ENCODE data around the gene JADE1.

JADE1 gene

DNA sequence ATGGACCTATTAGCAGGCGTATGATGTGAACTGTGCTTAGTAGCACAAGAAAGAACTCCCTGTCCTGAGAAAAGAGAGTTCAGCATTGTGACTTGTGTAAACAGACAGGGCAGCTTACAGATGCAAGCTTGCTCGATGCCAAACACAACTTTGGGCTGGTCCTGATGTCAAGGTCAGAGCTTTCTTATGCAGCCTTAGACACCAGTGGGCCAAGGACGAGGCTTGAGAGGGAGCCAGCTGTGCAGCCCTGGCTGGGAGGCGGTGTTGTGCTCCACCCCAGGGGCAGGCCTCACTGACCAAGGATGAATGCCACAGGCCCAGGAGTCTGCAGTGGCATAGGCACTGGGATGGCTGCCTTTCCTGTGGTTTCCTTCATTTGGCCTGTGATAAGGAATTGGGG is 35.4 kb downstream of the JADE1 start:
- DNase-seq (ENCODE audit: low spot score), result peak; percentile 69

DNA sequence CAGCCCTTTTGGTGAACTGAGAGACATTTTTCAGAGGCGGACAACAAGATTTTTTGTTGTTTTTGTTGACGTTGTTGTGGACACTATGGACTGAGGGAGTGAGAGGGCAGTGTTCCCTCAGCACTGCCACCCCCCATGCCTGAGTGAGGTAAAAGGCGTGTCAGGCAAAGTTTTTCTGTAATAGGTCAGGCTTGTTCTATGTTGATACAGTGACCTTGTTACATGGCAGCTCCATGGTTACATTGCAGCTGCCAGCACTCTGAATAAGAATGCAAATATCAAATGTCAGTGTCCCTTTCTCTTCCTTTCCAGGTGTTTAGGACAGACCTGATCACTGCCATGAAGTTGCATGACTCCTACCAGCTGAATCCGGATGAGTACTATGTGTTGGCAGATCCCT is 36.6 kb downstream of the JADE1 start:
- DNase-seq (ENCODE audit: low spot score), result no peak

DNA sequence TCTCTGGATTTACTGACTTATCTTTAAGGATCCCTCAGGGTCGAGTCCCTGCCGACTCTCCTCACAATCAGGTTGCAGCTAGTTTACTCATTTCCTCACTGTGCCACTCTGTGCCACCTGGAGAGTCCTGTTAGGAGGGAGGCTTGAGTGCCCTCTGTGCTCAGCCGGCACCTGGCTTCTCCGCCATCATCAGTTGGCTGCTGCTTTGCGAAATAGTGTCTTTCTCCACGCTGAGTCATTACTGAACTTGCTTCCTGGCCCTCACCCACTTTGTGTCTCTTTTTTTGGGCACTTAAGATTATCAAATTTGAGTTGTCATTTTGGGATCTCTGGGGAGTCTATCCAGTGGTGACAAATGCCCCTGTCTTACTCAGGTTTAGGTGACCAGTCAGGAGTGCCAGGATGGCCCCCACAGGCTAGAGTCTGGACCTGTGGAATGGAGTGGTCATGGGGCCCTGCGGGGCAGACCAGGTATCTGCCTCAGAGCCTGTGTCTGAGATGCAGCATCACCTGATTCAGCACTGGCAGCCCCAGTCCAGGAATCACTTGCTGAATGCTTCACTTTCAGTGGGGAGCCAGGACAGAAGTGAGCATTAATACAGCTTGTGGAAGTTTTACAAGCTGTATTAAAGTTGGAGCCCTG is 37.7 kb downstream of the JADE1 start:
- DNase-seq (ENCODE audit: low spot score), result no peak

DNA sequence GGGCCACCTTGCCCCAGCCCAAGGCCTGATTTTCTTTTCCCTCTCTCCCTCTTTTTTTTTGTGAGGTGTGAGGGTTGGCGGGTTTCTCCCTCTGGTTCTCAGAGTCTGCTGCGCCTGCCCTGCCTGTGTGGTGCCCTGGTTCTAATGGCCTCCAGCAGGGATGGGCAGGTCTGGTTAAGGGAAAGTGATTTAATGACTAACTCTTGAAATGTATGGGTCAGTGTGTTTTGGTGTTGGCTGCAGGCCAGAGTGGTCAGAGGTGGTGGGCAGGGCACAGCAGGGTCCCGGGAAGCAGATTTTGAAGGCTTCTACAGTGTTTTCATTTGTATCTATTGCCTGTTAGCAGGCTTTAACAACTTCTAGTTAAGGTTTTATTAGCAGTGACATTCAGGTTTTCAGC is 39.0 kb downstream of the JADE1 start:
- DNase-seq (ENCODE audit: low spot score), result no peak

DNA sequence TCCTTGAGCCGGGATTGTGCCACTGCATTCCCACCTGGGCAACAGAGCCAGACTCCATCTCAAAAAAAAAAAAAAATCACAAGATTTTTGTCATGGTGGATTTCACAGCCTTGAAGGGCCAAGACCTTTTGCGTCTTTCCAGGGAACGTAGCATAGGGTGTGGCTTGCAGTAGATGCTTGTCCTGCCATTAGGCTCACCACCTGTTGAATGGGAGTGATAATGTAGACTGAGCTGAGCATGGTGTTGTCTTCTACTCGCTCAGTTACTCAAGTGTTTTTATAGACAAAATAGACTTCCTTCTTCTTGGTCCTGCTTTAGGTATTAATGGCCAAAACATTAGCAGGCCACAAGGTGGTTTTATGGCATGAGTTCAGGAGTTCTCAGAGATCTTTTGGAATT is 40.8 kb downstream of the JADE1 start:
- no peak for DNase-seq (ENCODE audit: low spot score)

DNA sequence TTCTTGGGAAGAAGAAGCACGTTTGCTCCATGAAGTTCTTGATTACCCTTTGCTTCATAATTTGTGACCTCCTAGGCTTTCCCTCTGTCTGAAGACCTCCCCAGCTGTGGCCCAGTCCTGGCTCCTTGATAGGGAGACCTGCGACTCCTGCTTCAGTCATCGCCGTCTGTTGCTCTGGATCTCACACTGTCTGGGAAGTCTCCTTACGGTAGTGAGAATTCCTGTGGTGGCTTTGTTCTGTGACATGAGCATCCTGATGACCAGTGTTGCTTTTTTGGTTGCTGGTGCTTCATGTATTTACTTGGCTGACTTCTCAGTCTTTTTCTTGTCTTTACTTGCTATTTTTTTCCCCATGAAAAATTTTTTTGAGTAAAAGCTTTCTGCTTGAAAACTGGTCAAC is 44.2 kb downstream of the JADE1 start:
- DNase-seq (ENCODE audit: low spot score), result no peak

DNA sequence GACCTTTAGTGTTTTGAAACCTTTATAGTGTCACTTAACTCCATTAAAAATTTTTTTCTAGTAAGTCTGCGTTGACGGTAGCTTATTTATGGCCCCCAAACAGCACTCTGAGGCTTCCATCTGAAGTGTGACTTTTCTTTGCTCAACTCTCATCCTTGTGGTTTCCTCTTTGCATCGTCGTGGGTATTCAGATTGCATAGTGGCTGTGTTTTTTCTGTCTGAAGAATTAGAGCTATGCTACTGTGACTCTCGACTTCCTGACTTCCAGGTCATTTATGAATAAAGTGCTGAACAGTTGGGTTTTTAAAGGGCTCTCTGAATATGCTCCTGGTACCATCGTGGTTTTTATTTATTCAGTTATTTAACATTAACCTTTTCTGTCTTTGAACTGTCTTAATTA is 44.9 kb downstream of the JADE1 start:
- no peak for DNase-seq (ENCODE audit: low spot score)

DNA sequence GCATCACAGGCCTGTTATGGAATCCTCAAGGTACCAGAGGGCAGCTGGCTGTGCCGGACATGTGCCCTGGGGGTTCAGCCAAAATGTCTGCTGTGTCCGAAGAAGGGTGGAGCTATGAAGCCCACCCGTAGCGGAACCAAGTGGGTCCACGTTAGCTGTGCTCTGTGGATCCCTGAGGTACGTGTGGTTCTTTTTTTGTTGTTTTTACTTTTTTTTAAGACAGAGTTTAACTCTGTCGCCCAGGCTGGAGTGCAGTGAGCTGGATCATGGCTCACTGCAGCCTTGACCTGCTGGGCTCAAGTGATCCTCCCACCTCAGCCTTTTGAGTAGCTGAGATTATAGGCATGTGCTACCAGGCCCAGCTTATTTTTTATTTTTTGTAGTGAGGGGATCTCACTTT is 46.1 kb downstream of the JADE1 start:
- no peak for DNase-seq (ENCODE audit: low spot score)

DNA sequence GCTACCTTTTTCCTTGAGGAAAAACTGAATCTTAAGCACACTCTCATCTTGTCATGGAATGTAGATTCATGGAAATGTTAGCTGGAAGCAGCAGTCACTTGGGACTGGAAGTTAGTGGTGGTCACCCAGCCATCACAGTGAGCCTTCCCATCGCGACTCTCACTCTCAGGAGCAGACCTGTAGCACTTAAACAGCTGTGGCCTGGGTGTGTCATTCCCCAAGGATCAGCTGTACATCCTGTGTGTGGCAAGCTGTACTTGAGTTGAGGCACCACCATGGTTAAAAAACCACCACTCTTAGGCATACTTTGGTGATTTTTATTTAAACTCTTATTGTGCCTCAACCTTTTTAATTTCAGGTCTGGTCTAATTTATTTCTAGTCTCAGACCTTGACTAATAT is 46.7 kb downstream of the JADE1 start:
- DNase-seq (ENCODE audit: low spot score), result no peak

DNA sequence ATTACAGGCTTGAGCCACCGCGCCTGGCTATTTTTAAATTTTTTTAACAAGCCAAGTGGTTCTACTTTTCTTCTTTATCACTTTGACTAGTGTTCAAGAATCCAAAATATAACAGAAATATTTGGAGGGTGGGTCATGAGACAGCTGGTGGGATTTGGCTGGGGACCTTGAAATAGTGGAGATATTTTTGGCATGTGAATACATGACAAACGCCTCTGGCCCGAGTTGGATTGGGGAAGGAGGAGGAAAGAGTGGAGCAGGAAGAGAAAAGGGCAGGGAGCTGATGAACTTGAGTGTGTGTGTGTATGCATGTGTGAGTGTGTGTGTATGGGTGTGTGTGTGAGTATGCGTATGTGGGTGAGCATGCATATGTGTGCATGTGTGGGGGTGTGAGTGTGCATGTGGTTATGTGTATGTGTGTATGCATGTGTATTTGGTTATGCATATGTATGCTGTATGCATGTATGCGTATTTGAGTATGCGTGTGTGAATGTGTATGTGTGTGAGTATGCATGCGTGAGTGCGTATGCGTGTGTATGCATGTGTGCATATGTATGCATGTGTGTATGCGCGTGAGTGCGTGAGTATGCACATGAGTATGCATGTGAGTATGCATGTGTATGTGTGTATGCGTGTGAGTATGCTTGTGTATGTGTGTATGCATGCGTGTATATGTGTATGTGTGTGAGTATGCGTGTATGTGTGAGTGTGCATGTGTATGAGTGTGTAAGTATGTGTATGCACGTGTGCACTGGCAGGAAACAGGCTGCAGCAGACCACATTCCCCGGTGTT is 49.6 kb downstream of the JADE1 start:
- no peak for DNase-seq (ENCODE audit: low spot score)

DNA sequence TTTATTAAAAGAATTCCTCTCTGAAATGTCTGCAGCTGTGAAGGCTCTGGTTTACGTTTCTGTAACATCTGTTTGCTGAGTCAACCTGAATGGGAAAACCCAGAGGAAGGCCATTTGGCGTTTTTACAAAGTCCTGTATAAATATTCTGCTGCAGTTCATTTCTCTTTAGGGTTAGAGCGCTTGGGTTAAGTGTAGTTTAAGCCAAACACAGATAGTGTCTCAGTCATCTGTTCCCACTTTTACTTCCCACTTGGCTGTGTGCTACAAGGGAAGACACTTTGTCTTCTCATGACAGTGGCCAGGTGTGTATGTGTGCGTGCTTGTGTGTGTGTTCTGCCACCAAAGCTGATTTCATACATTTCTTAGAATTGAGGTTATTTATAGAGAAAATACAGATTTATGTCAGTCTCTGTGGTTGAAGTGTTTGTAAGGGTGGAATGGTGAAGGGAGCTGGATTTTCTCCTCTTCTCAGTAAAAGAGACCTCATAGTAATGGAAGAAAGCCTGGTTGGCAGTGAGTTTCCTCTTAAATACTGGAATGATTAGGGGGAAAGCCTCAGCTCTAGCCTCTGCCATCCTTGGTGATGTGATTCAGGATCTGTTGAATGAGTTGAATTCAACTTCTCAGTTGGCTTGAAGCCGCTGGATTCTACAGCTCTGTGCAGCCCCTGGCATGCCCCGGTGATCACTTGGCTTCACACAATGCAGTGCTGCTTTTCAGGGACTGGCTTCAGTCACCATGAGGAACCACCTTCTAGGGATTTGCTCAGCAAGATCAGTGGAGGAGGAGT is 50.6 kb downstream of the JADE1 start:
- no peak for DNase-seq (ENCODE audit: low spot score)

DNA sequence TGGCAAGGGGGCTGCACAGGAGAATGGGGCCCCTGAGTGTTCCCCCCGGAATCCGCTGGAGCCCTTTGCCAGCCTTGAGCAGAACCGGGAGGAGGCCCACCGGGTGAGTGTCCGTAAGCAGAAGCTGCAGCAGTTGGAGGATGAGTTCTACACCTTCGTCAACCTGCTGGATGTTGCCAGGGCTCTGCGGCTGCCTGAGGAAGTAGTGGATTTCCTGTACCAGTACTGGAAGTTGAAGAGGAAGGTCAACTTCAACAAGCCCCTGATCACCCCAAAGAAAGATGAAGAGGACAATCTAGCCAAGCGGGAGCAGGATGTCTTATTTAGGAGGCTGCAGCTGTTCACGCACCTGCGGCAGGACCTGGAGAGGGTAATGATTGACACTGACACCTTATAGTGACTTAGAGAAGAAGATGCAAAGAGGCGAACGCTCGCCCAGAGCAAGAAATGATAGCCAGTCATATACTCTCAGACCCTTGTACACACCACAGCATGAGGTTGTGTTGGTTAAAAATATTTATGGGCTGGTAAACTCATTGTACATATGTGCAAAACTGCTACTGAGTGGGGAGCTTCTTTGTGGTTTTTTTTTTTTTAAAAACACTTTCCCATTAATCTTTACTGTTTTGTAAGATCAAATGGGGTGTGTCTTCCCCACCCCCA is 52.5 kb downstream of the JADE1 start:
- DNase-seq (ENCODE audit: low spot score), result no peak

DNA sequence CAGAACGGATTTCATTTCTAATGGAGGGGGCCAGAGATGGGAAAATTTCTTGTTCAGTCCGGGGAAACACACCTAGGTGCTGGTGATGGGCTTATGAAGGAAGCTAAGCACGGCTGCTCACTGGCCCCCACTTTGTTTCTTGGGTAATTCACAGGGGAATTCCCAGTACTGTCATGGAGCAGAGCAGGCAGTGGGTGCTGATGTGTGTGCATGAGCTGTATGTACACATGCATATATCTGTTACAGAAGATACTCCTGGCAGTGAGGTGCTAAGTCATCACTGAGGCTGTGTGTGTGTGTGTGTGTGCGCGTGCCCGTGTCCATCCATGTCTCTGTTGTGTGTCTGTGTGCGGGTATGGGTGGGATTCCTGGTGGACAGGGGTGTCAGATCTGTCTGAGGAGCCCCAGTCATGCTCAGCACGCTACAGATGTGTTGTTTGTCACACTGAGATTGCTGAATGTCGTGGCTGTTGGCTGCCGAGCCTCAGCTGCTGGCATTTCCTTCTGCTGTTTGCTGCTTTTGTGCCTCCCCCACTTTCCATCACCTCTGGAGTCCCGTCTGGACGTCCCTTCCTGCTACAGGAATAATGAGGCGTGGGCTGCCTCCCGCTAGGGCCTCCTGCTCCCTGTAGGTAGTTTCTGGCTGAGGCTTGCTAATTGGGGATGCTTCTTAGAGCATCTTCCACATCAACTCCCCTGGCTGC is 53.3 kb downstream of the JADE1 start:
- no peak for DNase-seq (ENCODE audit: low spot score)

DNA sequence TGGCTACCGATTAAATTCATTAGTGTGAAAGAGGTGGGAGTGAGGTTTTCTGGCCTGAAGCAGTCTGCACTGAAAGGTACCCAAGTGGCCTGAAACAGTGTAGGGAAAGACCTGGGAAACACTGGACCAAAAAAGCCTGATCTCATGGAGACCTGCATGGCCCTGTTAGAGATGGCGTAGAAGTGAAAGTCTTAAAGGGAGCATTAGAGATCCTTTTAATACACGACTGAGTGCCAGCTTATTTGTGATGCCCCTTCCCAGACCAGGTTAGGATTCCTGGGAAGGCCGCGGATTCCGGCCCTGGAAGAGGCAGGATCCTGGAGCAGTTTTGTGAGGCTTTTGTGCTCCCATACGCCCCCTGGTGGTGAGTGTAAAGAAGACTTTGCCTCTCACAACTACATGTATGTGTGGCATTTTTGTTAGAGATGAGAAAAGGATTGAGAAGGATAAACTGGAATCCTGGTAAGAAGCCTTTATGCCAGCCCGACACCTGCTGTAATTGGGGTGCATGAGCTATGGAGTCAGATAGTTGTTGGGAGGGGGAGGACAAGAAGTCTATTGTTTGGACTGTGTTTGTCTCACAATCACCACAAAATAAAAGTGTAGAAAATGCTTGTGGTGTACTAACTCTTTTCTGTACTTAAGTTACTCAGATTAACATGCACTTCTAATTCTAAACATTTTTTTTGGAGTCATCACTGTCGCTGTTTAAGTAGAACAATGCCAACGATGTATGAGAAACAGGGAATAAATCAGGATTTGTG is 54.0 kb downstream of the JADE1 start:
- peak; percentile 88 for DNase-seq (ENCODE audit: low spot score)

DNA sequence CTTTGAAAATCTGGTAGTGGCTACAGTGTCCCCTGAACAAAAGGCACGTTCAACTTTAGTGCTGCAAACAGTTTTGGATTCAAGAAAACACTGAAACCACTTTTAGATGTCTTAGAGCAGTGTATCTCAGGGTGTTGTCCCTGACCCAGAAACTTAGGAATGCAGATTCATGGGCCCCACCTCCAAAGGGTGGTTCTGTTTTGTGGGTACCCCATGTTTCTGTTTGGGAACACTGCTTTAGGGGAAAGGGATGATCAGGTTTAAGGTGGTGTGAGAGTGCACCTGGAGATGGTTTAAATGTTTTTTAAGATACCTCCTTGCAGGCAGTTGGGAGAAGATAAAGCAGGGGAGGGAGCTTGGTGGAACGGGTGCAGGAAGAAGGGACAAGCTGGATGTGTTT is 55.6 kb downstream of the JADE1 start:
- DNase-seq (ENCODE audit: low spot score), result no peak

DNA sequence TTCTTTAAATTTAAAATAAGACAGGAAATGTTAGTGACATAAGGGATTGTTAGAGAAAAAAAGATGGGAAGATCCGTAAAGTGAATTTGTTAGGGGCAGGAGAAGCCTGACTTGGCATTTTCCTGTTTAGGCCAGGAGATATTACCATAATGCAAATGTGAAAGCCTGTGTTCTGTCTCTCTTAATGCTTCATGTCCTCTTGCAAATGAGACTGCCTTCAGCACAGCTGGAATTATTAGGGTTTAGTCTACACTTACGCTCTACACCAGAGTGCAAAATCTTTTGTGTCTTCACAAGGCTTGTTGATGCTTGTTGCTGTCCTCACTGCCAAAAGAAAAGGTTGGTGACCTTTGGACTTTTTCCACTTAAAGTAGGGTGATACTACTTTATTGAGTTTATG is 56.8 kb downstream of the JADE1 start:
- no peak for DNase-seq (ENCODE audit: low spot score)

DNA sequence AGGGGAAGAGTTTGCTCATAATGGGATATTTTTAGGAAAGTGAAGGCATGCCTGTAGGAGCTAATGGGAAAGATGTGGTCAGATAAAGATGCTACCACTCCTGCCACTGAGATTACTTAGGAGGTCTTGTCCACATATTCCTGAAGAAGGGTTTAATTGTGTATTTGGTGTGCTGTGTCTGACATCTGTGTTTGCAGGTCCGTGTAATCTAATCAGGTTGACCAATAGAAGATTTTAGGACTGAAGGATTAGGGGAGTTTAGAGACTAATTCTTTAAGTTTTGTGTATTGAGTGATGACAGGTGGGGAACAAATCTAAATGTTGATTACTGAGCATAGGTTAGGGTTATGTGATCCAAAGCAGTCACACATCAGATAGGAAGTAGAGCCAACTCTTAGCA is 57.2 kb downstream of the JADE1 start:
- DNase-seq (ENCODE audit: low spot score), result no peak

DNA sequence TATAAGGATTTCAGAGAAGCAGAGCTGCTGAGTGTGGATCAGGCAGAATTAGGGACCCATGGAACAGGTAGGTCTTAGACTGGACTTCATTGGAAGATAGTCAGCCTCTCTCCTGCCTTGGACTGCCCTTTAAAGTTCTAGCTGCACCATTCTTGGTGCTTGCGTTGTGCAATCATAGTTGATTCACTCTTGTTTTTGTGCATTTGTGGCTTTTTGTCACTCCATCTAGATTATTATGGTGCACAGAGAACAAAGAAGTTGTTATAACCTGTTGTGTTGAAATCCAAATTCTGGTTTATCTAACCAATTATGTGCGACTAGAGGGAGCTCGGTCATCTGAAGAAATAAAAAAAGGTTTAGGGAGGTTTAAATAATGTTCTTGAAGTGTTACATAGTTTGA is 59.3 kb downstream of the JADE1 start:
- no peak for DNase-seq (ENCODE audit: low spot score)

DNA sequence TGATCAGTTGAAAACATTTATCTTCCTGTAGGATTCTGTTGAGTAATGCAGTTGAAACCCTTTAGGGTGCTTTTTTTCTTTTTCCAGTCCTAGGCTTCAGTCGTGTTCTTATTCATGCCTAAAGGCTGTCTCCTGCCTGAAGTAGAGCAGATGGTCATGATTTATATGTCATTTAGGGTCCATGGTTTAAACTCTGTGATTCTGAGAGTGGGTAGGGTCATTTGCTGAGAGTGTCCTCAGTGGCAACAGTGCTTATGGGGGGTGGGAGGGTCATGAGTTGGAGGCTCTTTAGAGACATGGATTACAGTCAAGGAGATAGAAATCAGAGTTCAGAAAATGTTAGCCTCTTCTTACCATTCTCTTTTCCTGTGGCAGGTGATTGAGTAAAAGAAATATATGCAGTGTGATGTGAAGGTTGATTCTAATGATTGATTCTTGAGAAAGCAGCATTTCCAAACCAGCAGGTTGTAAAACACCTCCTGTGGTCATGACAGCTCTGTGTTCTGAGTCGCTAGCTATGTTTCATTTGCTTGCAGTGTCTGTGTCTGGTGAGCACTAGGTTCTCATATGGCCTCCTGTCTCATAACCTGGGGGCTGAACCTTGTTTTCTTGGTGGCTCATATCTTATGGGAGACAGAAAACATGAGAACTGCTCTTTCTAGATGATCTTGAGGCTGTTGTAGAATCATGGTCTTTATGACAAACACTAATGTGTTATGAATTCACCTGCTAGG is 60.4 kb downstream of the JADE1 start:
- DNase-seq (ENCODE audit: low spot score), result no peak

DNA sequence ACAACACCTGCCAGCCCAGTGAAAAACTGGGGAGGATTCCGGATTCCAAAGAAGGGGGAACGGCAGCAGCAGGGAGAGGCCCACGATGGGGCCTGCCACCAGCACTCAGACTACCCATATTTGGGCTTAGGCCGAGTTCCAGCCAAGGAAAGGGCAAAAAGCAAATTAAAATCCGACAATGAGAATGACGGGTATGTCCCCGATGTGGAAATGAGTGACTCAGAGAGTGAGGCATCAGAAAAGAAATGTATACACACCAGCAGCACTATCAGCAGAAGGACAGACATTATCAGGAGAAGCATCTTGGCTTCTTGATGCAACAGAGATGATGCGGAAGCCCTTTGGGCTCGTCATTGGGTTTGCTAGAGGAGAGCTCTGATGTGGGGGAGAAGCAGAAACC is 62.4 kb downstream of the JADE1 start:
- no peak for DNase-seq (ENCODE audit: low spot score)

DNA sequence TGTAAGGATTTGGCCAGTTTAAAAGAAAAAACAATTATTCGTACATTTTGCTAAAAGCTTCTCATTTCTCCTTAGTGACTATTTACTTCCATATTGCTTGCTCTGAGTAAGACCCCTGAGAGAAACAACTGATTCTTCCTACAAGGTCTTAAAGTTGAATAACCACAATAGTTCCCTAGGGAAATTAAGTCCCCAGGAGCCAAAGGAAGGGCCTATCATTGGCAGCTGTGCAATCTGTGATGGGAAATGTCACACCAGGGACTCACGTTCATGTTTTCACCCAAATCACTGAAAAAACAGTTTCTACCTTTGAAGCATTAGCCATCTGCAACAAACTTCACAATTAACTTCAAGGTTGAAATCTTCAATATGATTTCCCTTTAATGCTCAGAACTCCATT is 66.7 kb downstream of the JADE1 start:
- no peak for DNase-seq (ENCODE audit: low spot score)

Data from pons (tissue), 1 donor.